Measurements from ENCODE around the gene KRTAP10-11.

The KRTAP10-11 gene

GRCh38 chr21:44644878-44645277 is 1.3 kb upstream of the KRTAP10-11 start:
- TF ChIP-seq CTCF (IDR thresholded peaks at IDR 0.05; ENCODE audit: insufficient read depth, low read depth, low read length, missing control alignments) = no peak
- no peak overlapping the region for H3K4me3 ChIP-seq (ENCODE audit: low read depth, low read length)

GRCh38 chr21:44647222-44647552 is 973 bp downstream of the KRTAP10-11 start:
- no peak overlapping the region for H3K4me3 ChIP-seq (ENCODE audit: low read depth, low read length)
- TF ChIP-seq CTCF (IDR thresholded peaks at IDR 0.05; ENCODE audit: insufficient read depth, low read depth, low read length, missing control alignments) = no peak
- DNase-seq (ENCODE audit: low read depth) = no peak

More at GRCh38 chr21:44644878-44645277, 1.3 kb upstream of the KRTAP10-11 start:
- DNase-seq (ENCODE audit: low read depth) = no peak

- no peak for DNase-seq (ENCODE audit: low read depth)
- no peak overlapping the region for H3K4me3 ChIP-seq (ENCODE audit: low read depth, low read length)
- no peak for TF ChIP-seq CTCF (IDR thresholded peaks at IDR 0.05; ENCODE audit: insufficient read depth, low read depth, low read length, missing control alignments)
Measured at GRCh38 chr21:44648557-44649311, 2.5 kb downstream of the KRTAP10-11 start.

- no peak overlapping the region for H3K4me3 ChIP-seq (ENCODE audit: low read depth, low read length)
- DNase-seq (ENCODE audit: low read depth) = no peak
- TF ChIP-seq CTCF (IDR thresholded peaks at IDR 0.05; ENCODE audit: insufficient read depth, low read depth, low read length, missing control alignments) = no peak
Measured at GRCh38 chr21:44649521-44650100, 3.4 kb downstream of the KRTAP10-11 start.

GRCh38 chr21:44650265-44650972 is 4.2 kb downstream of the KRTAP10-11 start:
- DNase-seq (ENCODE audit: low read depth) = no peak
- no peak for TF ChIP-seq CTCF (IDR thresholded peaks at IDR 0.05; ENCODE audit: insufficient read depth, low read depth, low read length, missing control alignments)
- H3K4me3 ChIP-seq (ENCODE audit: low read depth, low read length) = no peak overlapping the region

GRCh38 chr21:44650973-44651675 is 4.9 kb downstream of the KRTAP10-11 start:
- DNase-seq (ENCODE audit: low read depth) = no peak
- H3K4me3 ChIP-seq (ENCODE audit: low read depth, low read length) = no peak overlapping the region
- no peak for TF ChIP-seq CTCF (IDR thresholded peaks at IDR 0.05; ENCODE audit: insufficient read depth, low read depth, low read length, missing control alignments)
